ENCODE measurements around the gene SOWAHA. TPM values are rescaled to one million over a fixed set of nuclear protein-coding genes. Genes with fewer than 3 reads are reported as not detected.

The SOWAHA gene
- total RNA-seq, 2 donors from 2014 or later: 4.1 to 16.7 TPM

DNA sequence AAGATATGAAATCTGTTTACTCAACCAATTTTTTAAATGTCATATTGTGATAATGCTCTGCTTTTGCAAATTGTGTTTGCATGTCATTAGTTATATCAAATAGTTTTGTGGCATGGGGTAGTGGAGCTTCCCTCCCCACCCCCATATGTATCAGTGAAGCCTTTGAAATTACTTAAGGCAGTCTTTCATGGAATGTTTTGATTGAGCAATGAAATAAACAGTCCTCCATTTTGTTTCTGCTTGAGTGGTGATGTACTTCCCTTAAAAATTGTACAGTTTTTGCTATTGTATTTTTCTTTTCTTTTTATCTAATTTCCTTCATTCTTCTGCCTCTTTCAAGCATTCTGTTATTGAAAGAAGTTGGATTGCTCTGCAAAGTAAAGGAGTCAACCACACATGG is 3.5 kb downstream of the SOWAHA start:
- H3K4me1 ChIP-seq (replicated peaks): peaks cover 6% of the 10 kb centered on the region
- H3K36me3 ChIP-seq: no peaks in the 10 kb centered on the region
- H3K9me3 ChIP-seq: no peaks in the 10 kb centered on the region
- H3K4me3 ChIP-seq: no peak overlapping the region
- TF ChIP-seq POLR2A (IDR thresholded peaks at IDR 0.05) (no peak), POLR2AphosphoS5 (IDR thresholded peaks at IDR 0.05) (no peak)
- TF ChIP-seq, protein P1, sequence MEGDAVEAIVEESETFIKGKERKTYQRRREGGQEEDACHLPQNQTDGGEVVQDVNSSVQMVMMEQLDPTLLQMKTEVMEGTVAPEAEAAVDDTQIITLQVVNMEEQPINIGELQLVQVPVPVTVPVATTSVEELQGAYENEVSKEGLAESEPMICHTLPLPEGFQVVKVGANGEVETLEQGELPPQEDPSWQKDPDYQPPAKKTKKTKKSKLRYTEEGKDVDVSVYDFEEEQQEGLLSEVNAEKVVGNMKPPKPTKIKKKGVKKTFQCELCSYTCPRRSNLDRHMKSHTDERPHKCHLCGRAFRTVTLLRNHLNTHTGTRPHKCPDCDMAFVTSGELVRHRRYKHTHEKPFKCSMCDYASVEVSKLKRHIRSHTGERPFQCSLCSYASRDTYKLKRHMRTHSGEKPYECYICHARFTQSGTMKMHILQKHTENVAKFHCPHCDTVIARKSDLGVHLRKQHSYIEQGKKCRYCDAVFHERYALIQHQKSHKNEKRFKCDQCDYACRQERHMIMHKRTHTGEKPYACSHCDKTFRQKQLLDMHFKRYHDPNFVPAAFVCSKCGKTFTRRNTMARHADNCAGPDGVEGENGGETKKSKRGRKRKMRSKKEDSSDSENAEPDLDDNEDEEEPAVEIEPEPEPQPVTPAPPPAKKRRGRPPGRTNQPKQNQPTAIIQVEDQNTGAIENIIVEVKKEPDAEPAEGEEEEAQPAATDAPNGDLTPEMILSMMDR (IDR thresholded peaks at IDR 0.05): no peak
- intact Hi-C loops (cut with DNase I): no loop called here
- no peak for DNase-seq (ENCODE audit: low spot score)
- no peak overlapping the region for H3K27ac ChIP-seq
- no peaks in the 10 kb centered on the region for H3K27me3 ChIP-seq (replicated peaks; ENCODE audit: insufficient read depth)

DNA sequence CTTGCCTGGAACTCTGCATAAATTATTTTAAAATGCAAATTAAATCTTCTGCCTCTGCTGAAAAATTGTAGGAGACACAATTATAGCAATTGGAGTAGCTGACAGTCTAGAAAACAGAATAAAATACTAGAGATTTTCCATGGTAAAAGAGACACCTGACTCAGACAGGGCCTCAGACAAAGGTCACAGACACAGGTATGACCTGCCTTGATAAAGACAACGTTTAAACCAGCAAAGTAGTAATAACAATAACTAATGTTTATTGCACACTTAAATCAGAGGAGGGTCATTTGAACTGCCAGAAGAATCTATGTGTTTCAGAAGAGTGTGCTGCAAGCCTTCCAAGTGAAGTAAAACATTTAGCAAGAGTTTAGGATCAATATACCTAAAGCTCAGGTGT is 3.9 kb downstream of the SOWAHA start:
- TF ChIP-seq, protein P1 (IDR thresholded peaks at IDR 0.05): no peak
- TF ChIP-seq POLR2A (IDR thresholded peaks at IDR 0.05) (no peak), POLR2AphosphoS5 (IDR thresholded peaks at IDR 0.05) (no peak)
- no peaks in the 10 kb centered on the region for H3K36me3 ChIP-seq
- H3K9me3 ChIP-seq: no peaks in the 10 kb centered on the region
- 64% methylated on average over 1 of the region's 1 CpG for WGBS
- intact Hi-C loops (cut with DNase I): no loop called here
- no peak for DNase-seq (ENCODE audit: low spot score)
- peaks cover 6% of the 10 kb centered on the region for H3K4me1 ChIP-seq (replicated peaks)
- no peak overlapping the region for H3K4me3 ChIP-seq
- H3K27me3 ChIP-seq (replicated peaks; ENCODE audit: insufficient read depth): no peaks in the 10 kb centered on the region
- H3K27ac ChIP-seq: no peak overlapping the region

DNA sequence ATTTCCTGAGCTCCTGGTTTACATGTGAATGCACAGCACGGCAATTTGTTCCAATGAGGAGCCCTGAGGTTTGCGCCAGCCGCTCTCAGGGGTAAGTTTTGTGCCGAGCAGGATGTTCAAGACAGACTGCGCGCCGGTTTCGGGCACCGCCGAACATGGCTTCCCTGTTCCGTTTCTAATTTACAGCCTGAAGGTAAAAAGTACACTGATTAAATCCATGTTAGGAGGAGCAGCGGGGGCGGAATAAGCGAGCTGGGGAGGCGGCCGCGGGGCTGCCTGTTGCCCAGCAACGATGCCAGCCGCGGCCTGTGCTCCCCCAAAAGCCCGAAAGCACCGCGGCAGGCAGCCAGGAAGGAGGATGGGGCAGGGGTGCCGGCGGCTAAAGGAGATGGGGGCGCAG is 6.4 kb downstream of the SOWAHA start:
- H3K4me3 ChIP-seq: no peak overlapping the region
- no peaks in the 10 kb centered on the region for H3K36me3 ChIP-seq
- no peak overlapping the region for H3K27ac ChIP-seq
- H3K27me3 ChIP-seq (replicated peaks; ENCODE audit: insufficient read depth): no peaks in the 10 kb centered on the region
- no peak for DNase-seq (ENCODE audit: low spot score)
- no peaks in the 10 kb centered on the region for H3K9me3 ChIP-seq
- intact Hi-C loops (cut with DNase I): no loop called here
- peaks cover 6% of the 10 kb centered on the region for H3K4me1 ChIP-seq (replicated peaks)
- 22% methylated on average over 26 of the region's 26 CpGs for WGBS
- no peak for TF ChIP-seq POLR2AphosphoS5 (IDR thresholded peaks at IDR 0.05)
- no peak for TF ChIP-seq POLR2A (IDR thresholded peaks at IDR 0.05)
- TF ChIP-seq, protein P1 (IDR thresholded peaks at IDR 0.05): no peak

DNA sequence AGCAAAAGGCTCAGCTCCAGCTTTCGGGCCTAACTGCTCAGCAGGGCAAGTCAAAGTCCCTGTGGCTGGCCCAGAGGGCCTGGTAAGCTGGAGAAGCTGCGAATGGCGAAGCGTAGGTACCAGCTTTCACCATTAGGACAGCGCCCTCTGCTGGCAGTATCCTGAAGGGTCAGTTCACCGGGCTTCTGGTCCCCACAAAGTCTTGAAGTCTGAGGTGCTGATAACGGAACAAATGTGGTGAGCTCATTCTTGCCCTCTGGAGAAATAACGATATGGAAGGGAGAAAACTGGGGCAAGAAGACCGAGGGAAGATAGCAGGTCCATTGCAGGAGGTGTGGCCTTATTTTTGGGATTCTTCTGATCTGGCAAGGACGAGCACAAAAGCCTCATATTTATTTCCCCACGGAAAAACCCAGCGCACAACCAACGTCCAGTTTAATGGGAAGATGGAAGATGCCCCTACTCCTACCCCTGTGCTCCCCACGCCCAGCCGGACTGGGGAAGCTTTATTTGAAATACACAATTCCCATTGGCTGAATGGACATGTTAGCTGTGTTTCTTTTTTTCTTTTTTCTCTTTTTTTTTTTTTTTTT is 7.2 kb downstream of the SOWAHA start:
- Histone ChIP-seq H3K36me3 (no peaks in the 10 kb centered on the region), H3K4me1 (replicated peaks) (peaks cover 6% of the 10 kb centered on the region), H3K27ac (no peak overlapping the region), H3K9me3 (no peaks in the 10 kb centered on the region), H3K4me3 (no peak overlapping the region), H3K27me3 (replicated peaks; ENCODE audit: insufficient read depth) (no peaks in the 10 kb centered on the region)
- intact Hi-C loops (cut with DNase I): loop anchor here (5.0 to 10.0 kb wide), 3 partner anchors 235 to 438 kb away; partner anchors contain the start of gene HSPA4
- WGBS: 30% methylated on average over 15 of the region's 15 CpGs
- peak; percentile 92 for DNase-seq (ENCODE audit: low spot score)
- TF ChIP-seq POLR2A (IDR thresholded peaks at IDR 0.05): no peak
- peak; percentile 60 for TF ChIP-seq POLR2AphosphoS5 (IDR thresholded peaks at IDR 0.05)
- TF ChIP-seq, protein P1 (IDR thresholded peaks at IDR 0.05): peak; percentile 80 to 96 (median 93)

DNA sequence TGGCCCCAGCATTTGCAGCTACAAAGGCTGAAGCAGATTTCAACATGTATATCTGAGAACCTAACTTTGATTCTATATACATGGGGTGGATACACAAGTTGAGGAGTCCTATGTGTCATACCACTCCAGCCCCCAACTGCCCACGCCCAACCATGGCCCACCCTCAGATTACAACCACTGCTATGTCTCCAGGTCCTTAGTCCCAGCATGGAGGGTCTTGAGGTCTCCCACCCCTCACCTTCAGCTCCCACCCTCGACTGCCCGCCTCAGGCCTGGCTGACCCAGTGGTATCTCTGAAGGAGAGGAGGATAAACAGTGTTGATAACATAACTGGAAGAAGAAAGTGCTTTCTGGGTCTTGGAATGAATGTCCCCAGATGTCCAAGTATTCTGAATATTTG is 8.2 kb downstream of the SOWAHA start:
- Histone ChIP-seq H3K4me3 (no peak overlapping the region), H3K9me3 (no peaks in the 10 kb centered on the region), H3K27me3 (replicated peaks; ENCODE audit: insufficient read depth) (no peaks in the 10 kb centered on the region), H3K36me3 (no peaks in the 10 kb centered on the region), H3K4me1 (replicated peaks) (peaks cover 6% of the 10 kb centered on the region), H3K27ac (no peak overlapping the region)
- 83% methylated on average over 3 of the region's 3 CpGs for whole genome bisulfite sequencing
- DNase-seq (ENCODE audit: low spot score): no peak
- intact Hi-C loops (cut with DNase I): loop anchor here (5.0 to 10.0 kb wide), 3 partner anchors 233 to 439 kb away; partner anchors contain the start of gene HSPA4
- TF ChIP-seq POLR2A (IDR thresholded peaks at IDR 0.05) (no peak), POLR2AphosphoS5 (IDR thresholded peaks at IDR 0.05) (no peak)
- TF ChIP-seq, protein P1 (IDR thresholded peaks at IDR 0.05): no peak

All from prostate gland (tissue), 2 donors.